GOT3 (cell line): ENCODE measurements around the gene SLC5A10.

Source experiments
- DNase-seq: peaks from one replicate; lab custom pipeline; 2025; ENCODE audit warnings: mixed read lengths; lab: John Stamatoyannopoulos, UW

Gene SLC5A10

DNA sequence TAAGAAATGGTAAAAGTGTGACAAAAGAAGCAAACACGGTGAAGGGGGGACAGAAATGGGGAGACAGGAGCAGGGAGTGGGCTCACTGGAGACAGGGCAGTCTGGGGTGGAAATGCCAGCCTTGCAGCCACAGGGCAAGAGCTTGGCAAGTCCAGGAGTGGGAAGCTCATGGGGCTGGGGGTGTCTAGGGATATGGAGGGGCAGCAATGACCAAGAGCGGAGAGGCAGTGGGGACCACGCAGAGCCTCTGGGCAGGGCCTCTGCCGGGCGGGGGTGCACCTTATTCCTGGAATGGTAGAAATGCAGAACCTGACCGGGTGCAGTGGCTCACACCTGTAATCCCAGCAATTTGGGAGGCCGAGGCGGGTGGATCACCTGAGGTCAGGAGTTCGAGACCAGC lies 12.6 kb downstream of the SLC5A10 start:
- DNase-seq, result no peak

- no peak for DNase-seq
Measured at GRCh38 chr17:18965530-18966236, 13.7 kb downstream of the SLC5A10 start.

DNA sequence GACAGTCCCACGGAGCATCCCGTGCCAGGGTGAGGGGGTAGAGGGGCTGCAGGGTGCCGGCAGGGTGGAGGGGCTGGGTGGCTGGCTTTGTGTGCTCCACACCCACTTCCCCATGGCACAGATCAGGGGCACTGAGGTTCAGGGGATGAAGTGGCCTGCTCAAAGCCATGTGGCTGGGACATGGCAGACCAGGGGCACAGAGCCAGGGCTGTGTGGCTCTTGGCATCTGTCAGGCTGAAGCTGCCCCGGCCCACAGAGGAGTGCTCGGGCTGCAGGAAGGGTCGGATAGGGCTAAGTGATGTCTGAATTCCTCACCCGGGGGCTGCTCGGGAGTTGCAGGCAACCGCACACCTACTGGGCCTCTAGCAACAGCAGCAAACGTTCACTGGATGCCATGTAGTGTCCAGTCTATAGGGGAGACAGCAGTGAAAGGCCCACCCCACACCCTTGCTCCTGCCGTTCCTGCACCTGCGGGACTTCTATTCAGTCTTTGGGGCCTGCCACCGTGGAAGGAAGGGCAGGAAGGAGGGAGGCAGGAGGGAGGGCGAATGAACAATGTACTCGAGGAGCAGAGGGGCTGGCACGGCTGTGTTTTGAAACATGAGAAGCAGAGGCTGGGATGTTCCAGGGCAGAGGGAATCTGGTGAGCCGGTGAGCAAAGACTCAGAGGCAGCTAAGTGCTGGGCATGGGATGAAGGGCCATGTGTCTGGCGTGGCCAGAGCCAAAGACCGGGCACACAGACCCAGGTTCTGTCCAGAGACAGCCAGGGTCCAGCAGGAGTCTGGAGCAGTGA lies 15.1 kb downstream of the SLC5A10 start:
- DNase-seq, result no peak

- no peak for DNase-seq
Measured at GRCh38 chr17:18967916-18968315, 16.0 kb downstream of the SLC5A10 start.

DNA sequence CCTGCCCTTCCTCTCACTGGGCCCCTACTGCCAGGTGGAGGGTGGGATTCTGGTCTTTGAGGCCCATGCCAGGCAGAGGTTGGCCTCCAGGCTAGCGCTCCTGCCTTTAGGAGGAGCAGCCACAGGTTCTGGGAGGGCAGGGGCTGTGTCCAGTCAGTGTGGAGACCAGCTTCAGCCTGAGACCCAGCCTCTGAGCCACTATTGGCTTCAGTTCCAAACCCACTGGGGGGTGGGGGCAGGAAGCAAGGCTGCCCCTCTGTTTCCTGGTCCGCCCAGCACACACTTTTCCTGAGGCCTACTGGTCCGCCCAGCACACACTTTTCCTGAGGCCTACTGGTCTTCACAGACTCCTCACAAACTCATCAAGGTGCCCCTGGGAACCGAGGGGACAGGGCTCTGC lies 16.4 kb downstream of the SLC5A10 start:
- DNase-seq, result no peak

GRCh38 chr17:18968945-18969887 lies 17.3 kb downstream of the SLC5A10 start:
- no peak for DNase-seq

DNA sequence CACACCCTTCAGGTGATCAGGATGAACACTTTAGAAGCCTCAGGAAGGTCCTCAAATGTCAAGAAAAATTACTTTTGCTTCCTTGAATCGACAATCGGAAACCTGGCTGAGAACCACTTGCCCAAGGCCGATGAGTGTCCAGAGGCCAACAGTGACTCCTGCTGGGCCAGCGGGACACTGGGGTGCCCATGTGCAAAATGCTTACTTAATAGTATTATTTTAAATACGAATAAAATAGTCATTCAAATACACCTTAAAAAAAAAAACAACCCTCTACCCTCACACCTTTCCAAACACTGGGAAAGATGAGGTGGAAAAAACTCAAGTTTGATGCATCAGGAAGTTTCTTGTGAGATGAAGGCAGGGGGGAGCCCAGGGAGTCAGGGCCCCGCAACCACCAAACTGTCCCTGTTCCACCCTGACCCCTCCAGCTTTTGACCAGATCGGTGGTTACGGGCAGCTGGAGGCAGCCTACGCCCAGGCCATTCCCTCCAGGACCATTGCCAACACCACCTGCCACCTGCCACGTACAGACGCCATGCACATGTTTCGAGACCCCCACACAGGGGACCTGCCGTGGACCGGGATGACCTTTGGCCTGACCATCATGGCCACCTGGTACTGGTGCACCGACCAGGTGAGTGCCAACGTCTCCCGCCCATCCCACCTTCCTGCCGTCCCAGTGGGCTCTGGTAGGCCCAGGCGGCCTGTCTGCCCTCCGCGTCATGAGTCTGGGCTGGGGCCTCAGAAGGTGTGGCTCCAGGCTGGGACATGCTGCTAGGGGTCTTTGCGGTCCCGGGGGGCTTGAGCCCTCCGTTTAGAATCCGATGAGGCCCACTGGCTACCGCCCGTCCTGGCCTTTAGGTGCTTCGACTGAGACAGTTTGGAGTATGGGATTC lies 18.9 kb downstream of the SLC5A10 start:
- DNase-seq, result no peak

DNA sequence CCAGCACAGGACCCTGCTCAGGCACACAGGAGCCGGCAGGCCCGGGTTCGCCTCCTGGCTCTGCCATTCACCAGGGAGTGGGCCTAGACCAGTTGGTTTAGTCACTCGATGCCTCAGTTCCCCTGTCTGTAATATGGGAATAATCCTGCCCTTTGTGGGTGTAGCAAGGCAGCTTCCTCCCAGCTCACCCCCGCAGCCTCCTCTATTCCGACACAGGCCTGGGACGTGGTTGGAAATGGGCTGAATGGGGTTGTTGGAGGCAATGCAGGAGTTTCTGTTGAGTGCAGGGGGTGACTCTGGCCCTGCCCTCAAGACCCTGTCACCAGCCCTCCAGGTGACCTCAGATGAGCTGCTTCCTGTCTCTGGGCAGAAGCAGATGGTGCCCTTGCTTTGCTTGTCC lies 19.8 kb downstream of the SLC5A10 start:
- no peak for DNase-seq

DNA sequence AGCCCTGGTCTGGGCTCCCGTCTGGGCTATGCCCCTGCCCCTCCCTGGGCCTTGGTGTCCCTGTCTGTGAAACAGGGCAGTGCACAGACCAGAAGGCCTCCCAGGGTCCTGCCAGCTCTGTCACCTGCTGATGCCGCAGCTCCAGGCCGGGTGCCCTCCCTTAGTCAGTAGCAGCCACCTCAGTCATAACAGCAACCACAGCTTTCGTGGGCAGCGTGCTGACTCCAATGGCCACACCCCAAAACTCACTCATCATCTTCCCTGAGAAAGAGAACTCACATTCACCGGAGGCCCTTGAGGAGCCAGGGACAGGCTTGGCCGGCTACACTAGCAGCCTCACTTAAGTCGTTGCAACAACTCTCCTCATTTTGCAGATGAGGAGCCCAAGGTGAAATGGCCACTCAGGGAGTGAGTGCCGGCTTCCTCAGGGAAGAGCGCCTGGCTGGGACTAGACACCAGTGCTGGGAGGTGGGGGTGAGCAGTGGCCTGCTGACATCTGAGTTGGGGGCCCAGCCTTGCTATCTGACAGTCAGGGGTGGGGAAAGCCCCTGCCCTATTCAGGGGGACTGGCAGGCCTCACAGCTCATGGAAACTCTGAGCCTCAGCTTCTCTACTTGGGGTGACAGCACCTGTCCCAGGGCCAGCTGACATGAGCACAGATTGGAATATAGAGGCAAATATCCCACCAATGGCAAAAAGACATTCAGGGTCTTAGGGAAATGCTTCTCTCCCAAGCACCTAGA lies 22.6 kb downstream of the SLC5A10 start:
- DNase-seq, result no peak

DNA sequence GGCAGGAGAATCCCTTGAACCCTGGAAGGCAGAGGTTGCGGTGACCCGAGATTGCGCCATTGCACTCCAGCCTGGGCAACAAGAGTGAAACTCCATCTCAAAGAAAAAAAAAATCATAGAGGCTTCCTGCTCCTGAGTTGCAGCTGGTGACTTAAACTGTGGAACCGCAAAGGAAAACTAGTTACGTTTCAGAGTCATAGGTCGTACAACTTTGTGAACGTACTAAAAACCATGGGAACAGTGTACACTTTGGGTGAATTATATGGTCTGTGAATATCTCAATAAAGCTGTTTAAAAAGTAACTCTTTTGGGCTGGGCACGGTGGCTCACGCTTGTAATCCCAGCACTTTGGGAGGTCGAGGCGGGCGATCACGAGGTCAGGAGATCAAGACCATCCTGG lies 23.6 kb downstream of the SLC5A10 start:
- no peak for DNase-seq

- DNase-seq, result no peak
Measured at GRCh38 chr17:18976201-18976600, 24.2 kb downstream of the SLC5A10 start.

GRCh38 chr17:18977021-18977420 lies 25.1 kb downstream of the SLC5A10 start:
- no peak for DNase-seq

GRCh38 chr17:18977646-18978045 lies 25.7 kb downstream of the SLC5A10 start:
- no peak for DNase-seq

GRCh38 chr17:18978050-18978449 lies 26.1 kb downstream of the SLC5A10 start:
- no peak for DNase-seq

- no peak for DNase-seq
Measured at GRCh38 chr17:18978655-18979054, 26.7 kb downstream of the SLC5A10 start.

DNA sequence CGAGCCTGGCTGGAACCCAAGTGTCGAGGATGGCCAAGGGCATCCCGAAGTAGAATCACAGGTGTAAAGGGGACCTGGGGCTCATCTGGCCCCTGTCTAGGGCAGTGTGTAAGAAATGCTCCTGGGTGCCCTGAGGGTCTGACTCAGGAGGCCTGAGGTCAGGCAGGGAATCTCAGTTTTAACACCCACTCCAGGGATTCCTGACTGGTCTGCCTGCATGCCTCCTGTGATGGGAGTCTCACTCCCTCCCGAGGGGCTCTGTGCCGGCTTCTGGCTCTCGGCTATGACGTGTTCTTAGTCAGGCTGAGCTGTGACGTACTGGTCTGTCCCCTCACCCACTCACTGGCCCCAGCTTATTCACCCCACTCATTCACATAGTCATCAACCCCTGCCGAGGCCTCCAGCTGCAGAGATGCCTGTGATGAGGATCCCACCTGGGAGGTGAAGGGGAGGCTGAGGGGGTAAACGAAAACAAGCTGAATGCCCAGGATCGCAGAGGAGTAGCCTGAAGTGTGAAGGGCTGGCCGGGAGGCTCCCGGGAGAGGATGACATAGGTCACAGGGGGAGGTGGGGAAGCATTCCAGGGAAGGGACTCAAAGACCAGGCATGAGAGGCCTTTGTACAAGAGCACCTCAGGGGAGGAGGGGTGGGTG lies 28.8 kb downstream of the SLC5A10 start:
- no peak for DNase-seq

DNA sequence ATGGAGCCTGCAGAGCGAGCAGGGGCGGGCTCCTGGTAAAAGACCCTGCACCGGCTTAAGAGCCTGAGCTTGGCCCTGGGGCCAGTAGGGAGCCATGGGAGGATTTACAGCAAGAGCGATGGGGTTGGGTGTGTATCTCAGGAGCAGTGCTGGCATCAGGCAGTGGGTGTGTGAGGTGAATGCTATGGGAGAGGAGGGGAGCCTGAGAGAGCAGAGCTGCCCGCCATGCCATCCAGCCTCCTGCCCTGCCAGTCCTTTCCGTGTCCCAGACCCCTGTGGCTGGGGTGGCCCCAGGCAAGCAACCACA lies 29.3 kb downstream of the SLC5A10 start:
- DNase-seq, result no peak

DNA sequence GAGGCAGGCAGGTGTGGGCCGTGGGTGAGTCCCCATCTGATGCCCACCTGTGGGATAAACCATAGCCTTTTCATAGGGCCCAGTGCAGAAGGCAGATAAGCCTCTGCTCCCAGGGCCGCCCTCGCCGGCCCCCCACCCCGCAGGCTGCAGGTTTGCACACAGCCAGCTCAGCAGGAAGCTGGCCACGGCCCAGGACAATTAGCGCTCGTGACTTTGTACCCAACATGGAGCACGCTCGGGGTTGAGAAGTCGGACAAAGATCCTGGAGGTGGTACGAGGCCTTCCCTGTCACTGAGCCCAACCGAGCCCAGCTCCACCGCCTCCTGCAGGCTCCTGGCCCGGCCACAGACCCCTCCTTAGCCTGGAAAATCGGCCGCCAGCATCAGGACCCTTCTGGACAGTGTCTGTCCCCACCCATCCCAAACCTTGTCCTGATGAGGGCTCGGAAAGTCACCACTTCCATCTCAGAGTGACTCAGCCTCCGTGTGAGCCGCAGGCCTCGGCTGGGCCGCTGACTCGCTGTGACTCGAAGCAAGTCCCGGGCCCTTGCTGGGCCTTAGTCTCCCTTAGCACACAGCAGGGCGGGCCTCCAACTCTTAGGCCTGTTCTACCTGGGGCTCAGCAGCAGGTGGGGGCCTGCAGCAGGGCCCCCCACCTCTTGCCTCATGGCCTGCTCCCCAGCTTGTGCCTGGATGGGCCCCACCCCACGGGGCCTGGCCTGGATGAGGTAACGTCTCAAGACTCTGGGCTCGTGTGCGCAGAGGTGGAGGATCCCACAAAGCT lies 29.9 kb downstream of the SLC5A10 start:
- peak; percentile 20 for DNase-seq

DNA sequence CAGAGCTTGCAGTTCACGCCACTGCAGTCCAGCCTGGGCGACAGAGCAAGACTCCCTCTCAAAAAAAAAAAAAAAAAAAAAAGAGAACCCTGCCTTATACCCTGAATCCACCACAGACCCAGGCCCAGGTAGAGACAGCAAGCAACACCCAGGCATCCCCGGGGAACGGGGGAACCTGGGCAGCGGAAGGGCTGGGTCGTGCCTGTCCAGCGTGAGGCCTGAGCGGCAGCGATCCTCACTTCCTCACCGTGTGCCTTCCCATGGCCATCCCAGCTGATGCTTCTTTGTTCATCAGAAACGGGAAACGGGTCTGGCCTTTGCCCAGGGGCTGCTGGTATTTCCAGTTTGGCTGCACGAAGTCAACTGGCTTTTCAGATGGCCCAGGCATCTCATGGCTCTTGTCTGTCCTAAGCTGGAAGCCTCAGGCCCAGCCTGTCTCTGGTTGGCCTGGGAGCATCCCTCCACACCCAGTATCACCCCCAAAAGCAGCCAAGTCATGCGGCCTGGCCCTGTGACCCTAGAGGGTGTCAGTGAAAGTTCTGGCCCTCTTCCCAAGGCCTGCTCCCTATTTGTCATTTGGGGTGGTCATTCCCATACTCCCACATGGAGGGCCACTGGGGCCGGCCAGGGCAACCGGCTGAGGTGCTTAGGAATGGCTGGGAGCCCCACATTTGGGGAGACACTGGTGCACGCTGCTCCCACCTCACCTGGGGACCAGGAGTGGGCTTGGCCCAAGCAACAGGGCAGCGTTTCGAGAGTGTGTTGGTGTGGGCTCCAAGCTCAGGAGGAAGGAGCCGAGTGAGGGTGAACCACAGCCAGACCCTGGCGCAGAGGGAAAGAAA lies 32.5 kb downstream of the SLC5A10 start:
- DNase-seq, result no peak
